Hepatic stellate cell (primary cell): Measurements from ENCODE around the gene CRTC1.
"Not testable (repeated sequence)": the region's sequence is repeated elsewhere in the genome, so short reads cannot be mapped to it uniquely, and the experiment has no call there.

Experiments used
- DNase-seq: peaks from one replicate; pipeline ENCODE4 v3.0.0; 2011; ENCODE audit warnings: low spot score

CRTC1 gene

GRCh38 chr19:18730885-18731513 is 47.5 kb downstream of the CRTC1 start:
- no peak for DNase-seq

- no peak for DNase-seq
Observed at GRCh38 chr19:18731562-18732008, 48.1 kb downstream of the CRTC1 start.

- peak; percentile 89 for DNase-seq
Observed at GRCh38 chr19:18733196-18733647, 49.7 kb downstream of the CRTC1 start.

DNA sequence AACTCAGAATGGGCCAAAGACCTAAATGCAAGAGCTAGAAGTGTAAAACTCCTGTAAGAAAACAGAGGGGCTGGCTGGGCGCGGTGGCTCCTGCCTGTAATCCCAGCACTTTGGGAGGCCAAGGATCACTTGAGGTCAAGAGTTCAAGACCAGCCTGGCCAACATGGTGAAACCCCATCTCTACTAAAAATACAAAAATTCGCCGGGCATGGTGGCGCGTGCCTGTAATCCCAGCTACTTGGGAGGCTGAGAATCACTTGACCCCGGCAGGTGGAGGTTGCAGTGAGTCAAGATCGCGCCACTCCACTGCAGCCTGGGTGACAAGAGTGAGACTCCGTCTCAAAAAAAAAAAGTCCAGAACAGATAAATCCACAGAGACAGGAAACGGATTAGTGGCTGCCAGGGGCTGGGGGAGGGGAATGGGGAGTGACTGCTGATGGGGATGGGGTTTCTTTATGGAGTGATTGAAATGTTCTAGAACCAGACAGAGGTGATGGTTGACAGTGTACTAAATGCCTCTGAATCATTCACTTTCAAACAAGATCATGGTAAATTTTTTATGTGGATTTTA is 50.4 kb downstream of the CRTC1 start:
- DNase-seq = not testable (repeated sequence)

- no peak for DNase-seq
Observed at GRCh38 chr19:18735324-18735723, 51.8 kb downstream of the CRTC1 start.

DNA sequence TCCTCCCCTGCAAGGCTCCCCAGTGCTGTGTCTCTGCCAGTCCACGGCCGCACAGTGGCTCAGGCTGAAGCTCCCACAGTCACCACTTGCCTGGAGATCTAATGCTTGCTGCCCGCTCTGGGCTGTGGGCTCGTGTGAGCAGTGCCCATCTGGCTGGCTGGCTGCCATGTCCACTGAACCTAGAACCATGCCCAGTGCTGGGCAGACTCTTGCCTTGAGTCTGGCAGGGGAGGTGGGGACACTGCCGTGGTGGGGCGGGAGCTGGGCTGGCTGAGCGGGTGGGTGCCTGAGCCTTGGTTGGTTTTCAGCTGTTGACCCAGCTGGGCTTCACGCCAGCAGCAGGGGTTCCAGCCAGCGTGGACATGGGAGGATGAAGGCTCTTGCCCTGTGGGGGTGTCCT is 52.3 kb downstream of the CRTC1 start:
- no peak for DNase-seq

DNA sequence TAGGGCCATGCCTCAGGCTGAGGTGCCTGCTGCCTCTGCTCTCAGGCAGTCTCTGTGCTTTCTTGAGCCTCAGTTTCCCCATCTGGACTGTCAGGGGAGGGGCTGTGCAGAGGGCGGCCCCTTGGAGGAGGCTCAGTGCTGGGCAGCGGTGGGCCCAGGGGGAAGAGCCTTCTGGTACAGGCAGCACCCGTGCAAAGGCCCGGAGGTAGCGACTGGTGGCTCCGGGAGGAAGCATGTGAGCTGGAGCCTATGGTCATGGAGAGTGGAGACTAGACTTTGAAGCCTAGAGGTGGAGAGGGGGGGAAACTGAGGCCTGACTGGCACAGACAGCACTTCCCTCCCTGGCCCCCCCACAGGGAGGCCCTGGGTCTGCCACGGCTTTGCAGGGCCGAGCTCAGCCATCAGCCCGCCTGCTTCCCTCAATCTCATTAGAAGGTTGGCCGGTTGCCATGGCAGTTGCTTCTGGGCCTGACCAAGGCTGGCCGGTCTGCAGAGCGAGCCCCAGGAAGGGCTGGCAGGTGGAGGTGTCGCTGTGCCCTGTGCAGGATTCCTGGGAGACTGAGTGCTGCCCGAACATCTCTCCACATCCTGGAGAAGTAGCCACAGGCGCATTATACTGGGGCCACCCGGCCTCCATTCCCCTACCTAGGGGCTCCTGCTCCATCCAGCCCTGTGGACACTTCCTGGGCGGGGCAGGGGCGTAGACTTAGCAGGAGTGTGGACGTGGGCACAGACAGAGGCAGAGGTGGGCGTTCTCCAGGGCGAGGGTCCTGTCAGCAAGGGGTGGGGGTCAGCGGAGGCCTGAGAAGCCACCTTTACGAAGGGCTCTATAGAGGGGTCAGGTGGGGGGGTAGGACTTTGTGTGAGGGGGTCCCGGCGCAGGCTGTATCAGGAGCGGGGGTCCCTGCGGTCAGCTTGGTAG is 53.2 kb downstream of the CRTC1 start:
- no peak for DNase-seq

GRCh38 chr19:18737337-18737953 is 54.0 kb downstream of the CRTC1 start:
- DNase-seq = no peak

- DNase-seq = no peak
Observed at GRCh38 chr19:18737954-18738351, 54.5 kb downstream of the CRTC1 start.

GRCh38 chr19:18738961-18739690 is 55.6 kb downstream of the CRTC1 start:
- DNase-seq = no peak

DNA sequence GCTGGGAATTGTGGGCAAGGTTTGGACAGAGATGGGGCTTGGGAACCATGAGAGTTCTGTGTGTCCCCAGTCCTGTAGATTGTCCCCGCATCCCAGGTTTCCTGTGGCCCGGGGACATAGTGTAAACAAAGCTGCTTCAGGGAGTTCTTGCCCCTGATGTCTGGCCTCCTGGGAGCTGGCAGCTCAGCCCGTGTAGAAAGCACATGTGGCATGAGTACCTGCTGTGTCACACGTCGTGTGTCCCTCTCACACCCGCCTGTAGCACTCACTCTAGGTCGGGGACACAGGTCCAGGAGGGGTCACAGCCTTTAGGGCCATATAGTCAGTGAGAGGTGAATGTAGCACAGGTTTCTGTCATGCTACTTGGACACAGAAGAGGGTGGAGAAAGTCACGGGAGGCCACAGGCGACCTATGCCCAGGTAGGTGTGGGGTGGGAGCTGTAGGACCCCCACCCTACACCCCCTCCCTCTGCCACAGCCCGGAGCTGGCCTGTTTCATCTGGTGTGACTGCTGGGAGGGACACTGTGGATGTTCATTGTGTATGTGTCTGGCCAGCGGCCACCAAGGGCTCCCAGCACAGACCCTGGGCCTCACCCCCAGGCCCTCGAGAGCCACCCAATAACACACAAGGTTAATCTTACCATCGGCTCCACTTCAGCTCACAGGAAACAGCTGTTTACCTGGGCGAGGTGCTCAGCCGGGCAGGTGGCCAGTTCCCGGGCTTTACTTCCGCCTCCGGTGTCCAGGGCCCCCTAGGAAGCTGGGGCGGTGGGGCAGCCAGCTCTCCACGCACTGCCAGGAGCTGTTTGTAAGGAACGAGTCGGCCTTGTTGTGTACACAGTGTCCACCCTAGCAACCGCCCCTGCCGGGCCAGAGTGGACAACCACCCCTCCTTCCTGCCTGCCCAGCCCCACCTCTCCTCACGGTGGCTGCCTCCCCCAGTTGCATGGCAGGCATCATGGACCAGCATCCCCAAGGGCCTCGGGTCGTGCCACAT is 57.9 kb downstream of the CRTC1 start:
- DNase-seq = no peak

GRCh38 chr19:18742324-18742723 is 58.8 kb downstream of the CRTC1 start:
- DNase-seq = no peak

DNA sequence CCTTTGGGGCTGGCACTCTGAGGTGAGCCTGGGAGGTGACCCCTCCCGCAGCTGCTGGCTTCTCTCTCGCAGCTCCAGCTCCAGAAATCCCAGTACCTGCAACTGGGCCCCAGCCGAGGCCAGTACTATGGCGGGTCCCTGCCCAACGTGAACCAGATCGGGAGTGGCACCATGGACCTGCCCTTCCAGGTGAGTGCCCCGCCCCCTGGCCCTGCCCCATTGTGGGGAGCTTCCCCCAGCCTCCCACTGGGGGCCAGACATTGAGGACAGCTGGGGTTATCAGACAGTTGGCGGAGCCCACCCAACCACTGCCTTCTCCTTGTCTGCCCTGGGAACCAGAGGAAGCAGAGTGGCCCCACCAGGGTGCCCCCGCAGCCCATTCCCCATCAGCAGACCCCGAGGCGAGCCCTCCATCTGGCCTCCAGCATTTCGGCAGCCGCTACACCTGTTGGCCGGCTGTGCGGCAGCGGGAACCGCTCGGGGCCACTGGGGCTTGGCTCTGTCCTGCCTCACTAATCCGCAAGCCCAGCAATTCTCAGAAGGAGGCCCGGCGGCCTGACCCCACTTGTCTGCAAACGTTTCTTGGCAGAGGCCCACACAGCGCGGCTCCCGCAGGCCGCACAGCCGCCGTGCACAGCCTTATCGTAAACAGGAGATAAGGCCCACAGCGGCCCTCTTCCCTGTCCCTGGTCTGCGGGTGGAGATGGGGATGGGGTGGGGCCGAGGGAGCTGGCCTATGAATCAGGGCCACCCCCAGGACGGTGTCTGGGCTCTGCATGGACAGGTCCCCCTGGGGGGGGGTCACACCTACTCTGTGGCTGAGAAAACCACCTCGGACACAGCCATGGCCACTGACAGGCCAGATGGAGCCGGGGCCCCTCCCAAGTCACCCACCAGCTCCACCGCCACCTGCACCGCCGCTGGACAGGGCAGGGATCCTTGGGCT is 59.6 kb downstream of the CRTC1 start:
- DNase-seq = no peak

DNA sequence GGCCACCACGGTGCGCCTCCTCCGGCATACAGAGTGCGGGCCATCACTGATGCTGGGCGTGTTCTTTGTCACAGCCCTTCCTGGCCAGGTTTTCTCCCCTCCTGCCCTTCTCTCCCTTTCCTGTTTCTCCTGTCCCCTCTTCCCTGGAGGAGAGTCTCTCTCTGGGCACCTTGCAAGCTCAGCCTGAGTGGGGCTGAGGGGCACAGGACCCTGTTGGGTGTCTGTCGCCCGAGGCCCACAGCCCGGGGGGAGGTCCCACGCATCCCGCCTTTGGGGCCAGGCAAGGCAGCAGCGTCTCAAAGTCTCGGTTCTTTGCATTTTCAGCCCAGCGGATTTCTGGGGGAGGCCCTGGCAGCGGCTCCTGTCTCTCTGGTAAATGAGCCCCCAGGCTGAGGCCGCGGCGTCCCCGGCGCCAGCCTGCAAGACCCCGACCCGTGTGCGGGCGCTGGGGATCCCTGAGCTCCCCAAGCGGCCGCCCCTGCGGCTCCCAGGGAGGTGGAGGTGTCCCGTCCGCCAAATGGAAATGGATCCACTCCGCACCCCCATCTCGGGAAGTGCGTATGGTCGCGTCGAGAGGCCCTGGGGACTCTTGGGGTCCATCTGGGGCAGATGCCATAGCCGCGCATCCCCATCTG is 60.4 kb downstream of the CRTC1 start:
- DNase-seq = no peak

DNA sequence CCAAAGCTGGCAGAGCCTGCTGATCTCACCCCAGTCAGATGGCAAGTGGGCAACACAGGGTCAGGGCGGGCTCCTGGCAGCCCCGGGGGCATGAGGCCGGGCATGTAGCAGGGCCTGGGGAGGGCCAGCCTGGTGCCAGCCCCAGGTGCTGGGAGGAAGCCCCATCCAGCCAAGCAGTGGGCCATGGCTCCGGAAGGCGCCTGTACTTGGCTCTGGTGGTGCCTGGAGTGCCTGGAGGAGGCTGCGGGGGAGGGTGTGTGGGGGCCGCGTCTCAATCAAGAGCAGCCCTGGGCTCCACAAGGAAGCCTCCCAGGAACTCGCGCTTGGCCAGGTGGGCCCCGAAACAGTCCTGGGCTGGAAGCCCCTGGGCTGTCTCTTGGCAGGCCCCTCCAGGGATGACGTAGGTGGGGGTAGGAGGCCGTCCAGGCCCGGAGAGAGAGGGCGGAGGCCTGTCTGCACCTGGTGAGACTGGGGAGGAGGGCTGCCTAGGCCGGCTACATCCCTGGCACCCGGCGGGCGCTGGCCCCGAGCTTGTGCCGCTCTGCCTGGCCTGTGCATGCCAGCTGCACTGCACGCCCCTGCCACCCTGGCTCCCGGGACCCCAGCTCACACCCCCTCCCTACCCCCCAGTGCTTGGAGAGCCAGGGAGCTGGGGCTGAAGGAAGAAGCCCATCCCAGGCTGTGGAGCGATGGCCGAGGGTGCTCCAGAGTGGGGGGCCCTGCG is 61.7 kb downstream of the CRTC1 start:
- no peak for DNase-seq

DNA sequence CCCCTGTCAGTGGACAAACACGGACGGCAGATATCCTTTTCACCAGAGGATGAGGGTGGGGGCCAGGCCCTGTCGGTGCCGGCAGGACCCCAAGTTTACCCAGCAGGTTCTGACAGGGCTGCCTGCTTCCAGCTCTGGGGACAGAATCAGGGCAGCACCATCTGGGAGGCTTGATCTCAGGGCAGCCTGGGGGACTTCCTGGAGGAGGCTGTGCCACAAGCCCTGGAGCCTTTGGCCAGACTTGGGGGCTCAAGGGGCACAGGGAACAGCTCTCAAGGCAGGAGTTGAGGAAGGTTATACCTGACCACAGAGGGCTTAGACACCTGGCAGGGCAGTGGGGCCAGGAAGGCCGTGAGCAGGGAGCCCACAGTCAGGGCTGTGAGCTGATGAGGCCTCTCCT is 62.5 kb downstream of the CRTC1 start:
- no peak for DNase-seq

- DNase-seq = no peak
Observed at GRCh38 chr19:18746401-18747325, 63.2 kb downstream of the CRTC1 start.
